MM.1S (cell line): ENCODE data around the gene UBR2.

Source experiments
- EZH2 ChIP-seq: fragments of 300-600 bp; sonication (generic); optimal IDR thresholded peaks from 2 replicates; pipeline ENCODE3; 2017; ENCODE audit warnings: low read depth, mild to moderate bottlenecking, antibody characterized with exemption, low read length, mixed read lengths
- TF ChIP-seq, protein P1 (sequence below): fragments of 300-600 bp; sonication (generic); IDR thresholded peaks from 2 replicates; pipeline ENCODE4 v1.5.1; 2016; ENCODE audit warnings: antibody characterized with exemption, low read length, mixed read lengths

DNA sequence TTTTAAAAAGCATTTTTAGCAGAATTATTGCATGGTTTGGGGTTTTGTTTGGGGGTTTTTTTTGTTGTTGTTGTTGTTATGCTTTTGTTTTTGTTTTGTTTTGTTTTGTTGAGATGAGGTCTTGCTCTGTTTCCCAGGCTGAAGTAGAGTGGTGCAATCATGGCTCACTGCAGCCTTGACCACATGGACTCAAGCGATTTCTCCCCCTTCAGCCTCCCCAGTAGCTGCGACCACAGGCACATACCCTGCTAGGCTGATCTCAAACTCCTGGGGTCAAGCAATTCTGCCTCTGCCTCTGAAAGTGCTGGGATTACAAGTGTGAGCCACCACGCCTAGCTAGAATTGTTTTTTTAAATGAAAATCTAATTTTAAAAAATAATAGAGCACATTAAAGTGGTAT is 35.7 kb downstream of the UBR2 start:
- TF ChIP-seq, protein P1, sequence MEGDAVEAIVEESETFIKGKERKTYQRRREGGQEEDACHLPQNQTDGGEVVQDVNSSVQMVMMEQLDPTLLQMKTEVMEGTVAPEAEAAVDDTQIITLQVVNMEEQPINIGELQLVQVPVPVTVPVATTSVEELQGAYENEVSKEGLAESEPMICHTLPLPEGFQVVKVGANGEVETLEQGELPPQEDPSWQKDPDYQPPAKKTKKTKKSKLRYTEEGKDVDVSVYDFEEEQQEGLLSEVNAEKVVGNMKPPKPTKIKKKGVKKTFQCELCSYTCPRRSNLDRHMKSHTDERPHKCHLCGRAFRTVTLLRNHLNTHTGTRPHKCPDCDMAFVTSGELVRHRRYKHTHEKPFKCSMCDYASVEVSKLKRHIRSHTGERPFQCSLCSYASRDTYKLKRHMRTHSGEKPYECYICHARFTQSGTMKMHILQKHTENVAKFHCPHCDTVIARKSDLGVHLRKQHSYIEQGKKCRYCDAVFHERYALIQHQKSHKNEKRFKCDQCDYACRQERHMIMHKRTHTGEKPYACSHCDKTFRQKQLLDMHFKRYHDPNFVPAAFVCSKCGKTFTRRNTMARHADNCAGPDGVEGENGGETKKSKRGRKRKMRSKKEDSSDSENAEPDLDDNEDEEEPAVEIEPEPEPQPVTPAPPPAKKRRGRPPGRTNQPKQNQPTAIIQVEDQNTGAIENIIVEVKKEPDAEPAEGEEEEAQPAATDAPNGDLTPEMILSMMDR, result no peak
- TF ChIP-seq EZH2, result no peak
